ENCODE measurements around the gene PIP5K1A.

The PIP5K1A gene

GRCh38 chr1:151289080-151289935, 91.0 kb downstream of the PIP5K1A start:
- DNase-seq (ENCODE audit: low read depth), result no peak

- DNase-seq (ENCODE audit: low read depth), result no peak
Observed at GRCh38 chr1:151289991-151290708, 91.8 kb downstream of the PIP5K1A start.

GRCh38 chr1:151290709-151291303, 92.5 kb downstream of the PIP5K1A start:
- no peak for DNase-seq (ENCODE audit: low read depth)

GRCh38 chr1:151292207-151293030, 94.1 kb downstream of the PIP5K1A start:
- no peak for DNase-seq (ENCODE audit: low read depth)

- no peak for DNase-seq (ENCODE audit: low read depth)
Observed at GRCh38 chr1:151293093-151293492, 94.7 kb downstream of the PIP5K1A start.

- DNase-seq (ENCODE audit: low read depth), result no peak
Observed at GRCh38 chr1:151294742-151295462, 96.5 kb downstream of the PIP5K1A start.
